Smooth muscle cell (in vitro differentiated cells): ENCODE results near the gene RSPO1. TPM values are rescaled to one million over a fixed set of nuclear protein-coding genes. Genes with fewer than 3 reads are reported as not detected.

ENCODE experiments used
- DNase-seq: peaks from one replicate; lab custom pipeline; 2025; ENCODE audit not compliant: unreplicated experiment; lab: John Stamatoyannopoulos, UW
- H2AFZ ChIP-seq: fragments of 200-600 bp; sonication (generic); 2 replicates; pipeline ENCODE4 v1.6.0; 2016; ENCODE audit warnings: antibody characterized with exemption, low read depth, mild to moderate bottlenecking
- H3F3A ChIP-seq: fragments of 200-600 bp; sonication (generic); 2 replicates; pipeline ENCODE4 v1.6.0; 2017; ENCODE audit warnings: antibody characterized with exemption, low read depth
- H3K27ac ChIP-seq: fragments of 200-600 bp; sonication (generic); 2 replicates; pipeline ENCODE4 v1.5.1; 2016; ENCODE audit warnings: low read depth, mild to moderate bottlenecking
- H3K27me3 ChIP-seq: fragments of 200-600 bp; sonication (generic); 2 replicates; pipeline ENCODE4 v1.6.1; 2016; ENCODE audit warnings: low read depth, mild to moderate bottlenecking
- H3K36me3 ChIP-seq: fragments of 200-600 bp; sonication (generic); 2 replicates; pipeline ENCODE4 v1.5.1; 2016; ENCODE audit warnings: low read depth
- H3K4me1 ChIP-seq: fragments of 200-600 bp; sonication (generic); 2 replicates; pipeline ENCODE4 v1.5.1; 2016; ENCODE audit warnings: low read depth
- H3K4me2 ChIP-seq: fragments of 200-600 bp; sonication (generic); 2 replicates; pipeline ENCODE4 v1.6.0; 2016; ENCODE audit warnings: mild to moderate bottlenecking
- H3K4me3 ChIP-seq: fragments of 200-600 bp; sonication (generic); 2 replicates; pipeline ENCODE4 v1.5.1; 2016; ENCODE audit warnings: mild to moderate bottlenecking
- H3K79me2 ChIP-seq: fragments of 200-600 bp; sonication (generic); 2 replicates; pipeline ENCODE4 v1.6.0; 2016; ENCODE audit warnings: low read depth, mild to moderate bottlenecking
- H3K9ac ChIP-seq: fragments of 200-600 bp; sonication (generic); 2 replicates; pipeline ENCODE4 v1.6.0; 2016; ENCODE audit warnings: low read depth
- H3K9me3 ChIP-seq: fragments of 200-600 bp; sonication (generic); replicated peaks from 2 replicates; pipeline ENCODE4 v1.5.1; 2016; ENCODE audit warnings: low read depth
- H4K20me1 ChIP-seq: fragments of 200-600 bp; sonication (generic); 2 replicates; pipeline ENCODE4 v1.6.0; 2016; ENCODE audit warnings: low read depth
- WGBS: methylation state at CpG from one replicate; pipeline ENCODE4 v1.1.7; 2016; ENCODE audit warnings: low lambda C conversion rate; 5-methylcytosine and 5-hydroxymethylcytosine counted together
- polyA plus RNA-seq: library from polyadenylated mRNA; unstranded; fragments of >200 nt; fragmentation: Nextera tagmentation; extraction: Ambion mirVana; gene quantifications from 2 replicates; pipeline ENCODE4 v1.2.1, GENCODE V29; 2016
- total RNA-seq: library from RNA; depleted of rRNA; stranded (reverse); fragments of >200 nt; gene quantifications from 2 replicates; pipeline ENCODE4 v1.2.3, GENCODE V29; 2014
- TF ChIP-seq, protein P1 (sequence below): fragments of 200-600 bp; sonication (generic); IDR thresholded peaks from 2 replicates; pipeline ENCODE4 v1.5.1; 2017; ENCODE audit warnings: borderline replicate concordance, mild to moderate bottlenecking, antibody characterized with exemption; ENCODE audit not compliant: insufficient read depth, poor library complexity, severe bottlenecking

The RSPO1 gene
- total and polyA plus RNA-seq, 2 experiments from 2014 or later: not detected

DNA sequence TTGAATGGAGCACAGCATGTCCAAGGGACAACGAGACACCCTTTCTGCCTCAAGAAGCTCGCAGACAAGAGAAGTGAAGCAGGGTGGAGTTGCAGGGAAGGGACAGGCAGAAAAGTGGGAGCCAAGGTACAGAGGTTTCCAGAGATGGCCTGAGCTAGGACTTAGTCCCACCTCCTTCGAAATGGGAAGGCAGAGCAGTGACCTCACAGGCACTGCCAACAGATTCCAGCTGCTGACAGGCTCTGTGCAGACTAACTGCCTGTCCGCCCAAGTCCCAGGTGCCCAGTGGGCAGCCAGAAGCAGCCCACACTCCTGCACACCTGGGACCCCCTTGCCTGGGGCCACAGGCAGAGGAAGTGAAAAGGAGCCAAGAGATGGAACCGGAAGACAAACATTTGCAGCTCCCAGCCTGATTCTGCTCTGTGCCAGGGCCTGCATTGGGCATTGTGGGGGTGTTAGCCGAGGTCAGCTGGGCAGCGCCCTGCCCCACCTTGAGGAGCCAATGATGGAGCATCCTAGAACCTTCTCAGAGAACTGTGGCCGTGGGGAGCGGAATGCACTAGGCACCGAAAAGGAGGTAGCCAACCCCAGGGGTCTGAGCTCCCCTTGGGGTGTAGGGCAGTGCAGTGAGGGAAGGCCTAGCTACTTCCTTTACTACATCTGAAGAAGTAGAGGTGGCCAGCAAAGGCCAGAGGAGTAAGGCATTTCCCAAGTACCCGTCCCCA, 27.5 kb upstream of the RSPO1 start:
- Histone ChIP-seq H3K27me3 (peaks cover 1% of the 10 kb centered on the region), H2AFZ (no peak overlapping the region), H3K4me2 (no peak overlapping the region), H3K36me3 (no peaks in the 10 kb centered on the region), H3K9me3 (no peaks in the 10 kb centered on the region), H3K9ac (no peak overlapping the region), H3F3A (no peaks in the 10 kb centered on the region), H4K20me1 (no peaks in the 10 kb centered on the region), H3K27ac (no peak overlapping the region), H3K4me1 (peaks cover 25% of the 10 kb centered on the region), H3K4me3 (no peak overlapping the region), H3K79me2 (no peaks in the 10 kb centered on the region)
- TF ChIP-seq, protein P1, sequence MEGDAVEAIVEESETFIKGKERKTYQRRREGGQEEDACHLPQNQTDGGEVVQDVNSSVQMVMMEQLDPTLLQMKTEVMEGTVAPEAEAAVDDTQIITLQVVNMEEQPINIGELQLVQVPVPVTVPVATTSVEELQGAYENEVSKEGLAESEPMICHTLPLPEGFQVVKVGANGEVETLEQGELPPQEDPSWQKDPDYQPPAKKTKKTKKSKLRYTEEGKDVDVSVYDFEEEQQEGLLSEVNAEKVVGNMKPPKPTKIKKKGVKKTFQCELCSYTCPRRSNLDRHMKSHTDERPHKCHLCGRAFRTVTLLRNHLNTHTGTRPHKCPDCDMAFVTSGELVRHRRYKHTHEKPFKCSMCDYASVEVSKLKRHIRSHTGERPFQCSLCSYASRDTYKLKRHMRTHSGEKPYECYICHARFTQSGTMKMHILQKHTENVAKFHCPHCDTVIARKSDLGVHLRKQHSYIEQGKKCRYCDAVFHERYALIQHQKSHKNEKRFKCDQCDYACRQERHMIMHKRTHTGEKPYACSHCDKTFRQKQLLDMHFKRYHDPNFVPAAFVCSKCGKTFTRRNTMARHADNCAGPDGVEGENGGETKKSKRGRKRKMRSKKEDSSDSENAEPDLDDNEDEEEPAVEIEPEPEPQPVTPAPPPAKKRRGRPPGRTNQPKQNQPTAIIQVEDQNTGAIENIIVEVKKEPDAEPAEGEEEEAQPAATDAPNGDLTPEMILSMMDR: no peak
- WGBS: 95% methylated on average over 11 of the region's 11 CpGs
- no peak for DNase-seq

- no peaks in the 10 kb centered on the region for H3K79me2 ChIP-seq
- no peak overlapping the region for H3K27ac ChIP-seq
- no peak overlapping the region for H3K9ac ChIP-seq
- peaks cover 25% of the 10 kb centered on the region for H3K4me1 ChIP-seq
- no peaks in the 10 kb centered on the region for H3K36me3 ChIP-seq
- H2AFZ ChIP-seq: no peak overlapping the region
- no peaks in the 10 kb centered on the region for H4K20me1 ChIP-seq
- no peak overlapping the region for H3K4me3 ChIP-seq
- WGBS: 65% methylated on average over 9 of the region's 9 CpGs
- no peak for DNase-seq
- no peak overlapping the region for H3K4me2 ChIP-seq
- TF ChIP-seq, protein P1: no peak
- no peaks in the 10 kb centered on the region for H3F3A ChIP-seq
- no peaks in the 10 kb centered on the region for H3K9me3 ChIP-seq
- H3K27me3 ChIP-seq: no peaks in the 10 kb centered on the region
Measured at GRCh38 chr1:37661401-37661800, 26.7 kb upstream of the RSPO1 start.

GRCh38 chr1:37660664-37661063, 26.0 kb upstream of the RSPO1 start:
- Histone ChIP-seq H3K36me3 (no peaks in the 10 kb centered on the region), H3K27me3 (no peaks in the 10 kb centered on the region), H3K79me2 (no peaks in the 10 kb centered on the region), H3K4me1 (peaks cover 25% of the 10 kb centered on the region), H3K4me3 (no peak overlapping the region), H3K27ac (no peak overlapping the region), H4K20me1 (no peaks in the 10 kb centered on the region), H3K4me2 (no peak overlapping the region), H2AFZ (no peak overlapping the region), H3K9me3 (no peaks in the 10 kb centered on the region), H3F3A (no peaks in the 10 kb centered on the region), H3K9ac (no peak overlapping the region)
- WGBS: 63% methylated on average over 10 of the region's 10 CpGs
- TF ChIP-seq, protein P1: no peak
- DNase-seq: no peak

GRCh38 chr1:37658486-37658885, 23.8 kb upstream of the RSPO1 start:
- H3K4me1 ChIP-seq: peaks cover 19% of the 10 kb centered on the region
- H3K79me2 ChIP-seq: no peaks in the 10 kb centered on the region
- no peaks in the 10 kb centered on the region for H3F3A ChIP-seq
- no peak overlapping the region for H3K9ac ChIP-seq
- no peak overlapping the region for H2AFZ ChIP-seq
- no peaks in the 10 kb centered on the region for H4K20me1 ChIP-seq
- DNase-seq: no peak
- H3K9me3 ChIP-seq: no peaks in the 10 kb centered on the region
- H3K4me2 ChIP-seq: no peak overlapping the region
- TF ChIP-seq, protein P1: no peak
- H3K27ac ChIP-seq: no peak overlapping the region
- no peaks in the 10 kb centered on the region for H3K36me3 ChIP-seq
- no peak overlapping the region for H3K4me3 ChIP-seq
- no peaks in the 10 kb centered on the region for H3K27me3 ChIP-seq
- WGBS: 91% methylated on average over 6 of the region's 6 CpGs
